MCF 10A (cell line): ENCODE data around the gene DCTN5. TPM values are rescaled to one million over a fixed set of nuclear protein-coding genes. Genes with fewer than 3 reads are reported as not detected.

Experiments used
- BruUV-seq: library from RNA; stranded (reverse); fragments of 400-500 nt; replicated peaks from 2 replicates; lab custom pipeline; 2021; lab: Mats Ljungman, UMichigan
- CTCF ChIA-PET: fragments of 300-600 bp; sonication (Branson Sonifier 250); formaldehyde crosslinking; extraction: SDS; loops from one replicate; lab custom pipeline; 2021; ENCODE audit warnings: antibody characterized with exemption, inconsistent platforms; lab: Yijun Ruan, JAX
- POLR2A ChIA-PET: fragments of 300-600, 350-650 bp; sonication (Branson Sonifier 250); formaldehyde crosslinking; extraction: SDS; loops from one replicate; lab custom pipeline; 2020; ENCODE audit warnings: antibody characterized with exemption, inconsistent platforms; lab: Yijun Ruan, JAX
- DNase-seq: peaks from one replicate; pipeline ENCODE4 v3.0.0-alpha.2; 2018; ENCODE audit not compliant: unreplicated experiment
- H3K27ac Mint-ChIP-seq: one replicate; pipeline ENCODE4 v1.8.0; 2022; ENCODE audit warnings: mild to moderate bottlenecking, low read depth, mixed read lengths; ENCODE audit not compliant: unreplicated experiment
- H3K27me3 Mint-ChIP-seq: one replicate; pipeline ENCODE4 v1.8.0; 2022; ENCODE audit warnings: mixed read lengths; ENCODE audit not compliant: insufficient read depth, unreplicated experiment
- H3K36me3 Mint-ChIP-seq: one replicate; pipeline ENCODE4 v1.8.0; 2022; ENCODE audit warnings: mild to moderate bottlenecking, moderate library complexity, mixed read lengths; ENCODE audit not compliant: insufficient read depth, unreplicated experiment
- H3K4me1 Mint-ChIP-seq: one replicate; pipeline ENCODE4 v1.8.0; 2022; ENCODE audit warnings: mixed read lengths; ENCODE audit not compliant: insufficient read depth, unreplicated experiment
- H3K4me3 Mint-ChIP-seq: one replicate; pipeline ENCODE4 v1.8.0; 2022; ENCODE audit warnings: mild to moderate bottlenecking, moderate library complexity, mixed read lengths; ENCODE audit not compliant: unreplicated experiment
- H3K9me3 Mint-ChIP-seq: one replicate; pipeline ENCODE4 v1.8.0; 2022; ENCODE audit warnings: mixed read lengths; ENCODE audit not compliant: unreplicated experiment
- CTCF ChIP-seq: fragments of 200-600 bp; IDR thresholded peaks from one replicate; pipeline ENCODE4 v1.8.0; 2022; ENCODE audit warnings: antibody characterized with exemption, mild to moderate bottlenecking; ENCODE audit not compliant: unreplicated experiment
- intact Hi-C: fragments of 100-400 bp; cut with micrococcal nuclease; formaldehyde crosslinking; loops from 2 replicates; pipeline ENCODE4 v1.14.1; 2022
- total RNA-seq: library from RNA; stranded (reverse); gene quantifications from 2 replicates; pipeline ENCODE4 v1.2.3, GENCODE V29; 2022

DCTN5 gene
- total RNA-seq, 1 experiment from 2014 or later: 66.6 TPM

GRCh38 chr16:23666571-23667354 is 25.5 kb downstream of the DCTN5 start:
- Mint-ChIP-seq H3K36me3 (peaks cover 78% of the 10 kb centered on the region), H3K4me1 (no peaks in the 10 kb centered on the region), H3K9me3 (no peaks in the 10 kb centered on the region), H3K4me3 (no peak overlapping the region), H3K27ac (no peak overlapping the region), H3K27me3 (no peaks in the 10 kb centered on the region)
- intact Hi-C loops: no loop called here
- no TSS peak for BruUV-seq
- POLR2A ChIA-PET: interaction anchor here (0.7 to 2.2 kb wide), 4 partner anchors 10 to 24 kb away, joined by 3 to 6 read pairs (median 4); partner anchors contain the start of gene PLK1
- CTCF ChIA-PET: interaction anchor here (3.9 kb wide), 1 partner anchor 11 kb away, joined by 20 read pairs; the partner anchor contains the start of gene PLK1
- TF ChIP-seq CTCF: no peak
- no peak for DNase-seq

GRCh38 chr16:23667355-23667659 is 26.0 kb downstream of the DCTN5 start:
- no peaks in the 10 kb centered on the region for H3K9me3 Mint-ChIP-seq
- H3K4me1 Mint-ChIP-seq: no peaks in the 10 kb centered on the region
- no peak for DNase-seq
- no peak overlapping the region for H3K4me3 Mint-ChIP-seq
- no peaks in the 10 kb centered on the region for H3K27me3 Mint-ChIP-seq
- POLR2A ChIA-PET: interaction anchor here (0.7 to 2.2 kb wide), 4 partner anchors 10 to 25 kb away, joined by 3 to 6 read pairs (median 4); partner anchors contain the start of gene PLK1
- H3K27ac Mint-ChIP-seq: no peak overlapping the region
- no TSS peak for BruUV-seq
- H3K36me3 Mint-ChIP-seq: peaks cover 75% of the 10 kb centered on the region
- TF ChIP-seq CTCF: no peak
- CTCF ChIA-PET: interaction anchor here (0.6 to 3.9 kb wide), 3 partner anchors 10 to 355 kb away, joined by 3 to 20 read pairs (median 3); partner anchors contain the start of gene PLK1
- intact Hi-C loops: no loop called here

GRCh38 chr16:23668225-23668624 is 27.0 kb downstream of the DCTN5 start:
- DNase-seq: no peak
- no TSS peak for BruUV-seq
- Mint-ChIP-seq H3K9me3 (no peaks in the 10 kb centered on the region), H3K27me3 (no peaks in the 10 kb centered on the region), H3K4me3 (no peak overlapping the region), H3K27ac (no peak overlapping the region), H3K4me1 (no peaks in the 10 kb centered on the region), H3K36me3 (peaks cover 69% of the 10 kb centered on the region)
- TF ChIP-seq CTCF: no peak
- POLR2A ChIA-PET: interaction anchor here (1.1 to 2.2 kb wide), 4 partner anchors 9 to 26 kb away, joined by 3 to 6 read pairs (median 4); partner anchors contain the start of gene PLK1
- intact Hi-C loops: no loop called here
- CTCF ChIA-PET: interaction anchor here (0.6 to 3.9 kb wide), 3 partner anchors 10 to 913 kb away, joined by 3 to 20 read pairs (median 3); partner anchors contain the start of gene PLK1

DNA sequence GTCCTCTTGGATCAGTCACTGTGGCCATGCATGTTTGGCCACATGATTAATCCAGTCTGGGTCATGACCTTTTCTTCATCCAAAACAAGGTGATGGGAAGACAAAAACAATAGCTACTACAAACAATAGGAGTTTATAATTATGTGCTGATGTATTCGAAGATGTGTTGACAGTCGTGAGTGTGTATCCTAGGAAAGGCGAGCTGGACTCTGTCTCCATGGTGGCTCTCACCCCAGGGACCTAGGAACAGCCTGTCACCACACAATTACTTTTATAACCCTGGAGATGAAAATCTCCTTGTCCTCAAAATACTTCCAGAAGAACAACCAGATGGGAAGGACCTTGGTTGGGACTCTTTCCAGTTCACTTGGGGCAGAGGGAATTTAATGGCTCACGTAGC is 27.6 kb downstream of the DCTN5 start:
- ChIA-PET CTCF (interaction anchor here (3.9 kb wide), 1 partner anchor 9 kb away, joined by 20 read pairs; the partner anchor contains the start of gene PLK1), POLR2A (interaction anchor here (0.7 to 2.2 kb wide), 7 partner anchors 9 to 29 kb away, joined by 3 to 6 read pairs (median 3); partner anchors contain the start of gene PLK1)
- H3K4me3 Mint-ChIP-seq: no peak overlapping the region
- peaks cover 63% of the 10 kb centered on the region for H3K36me3 Mint-ChIP-seq
- no peaks in the 10 kb centered on the region for H3K4me1 Mint-ChIP-seq
- H3K9me3 Mint-ChIP-seq: no peaks in the 10 kb centered on the region
- H3K27ac Mint-ChIP-seq: no peak overlapping the region
- intact Hi-C loops: no loop called here
- no peak for TF ChIP-seq CTCF
- H3K27me3 Mint-ChIP-seq: no peaks in the 10 kb centered on the region
- no peak for DNase-seq
- BruUV-seq: no TSS peak
